Ascending aorta (tissue), 2 donors: ENCODE data around the gene STAG2. TPM values are rescaled to one million over a fixed set of nuclear protein-coding genes. Genes with fewer than 3 reads are reported as not detected.

ENCODE experiments used
- DNase-seq, 2 donors: peaks; one replicate each; pipeline ENCODE4 v3.0.0-alpha.2; 2019; ENCODE audit warnings: low spot score in 2 of 2
- H3K27ac ChIP-seq, 2 donors: fragments of 200-600 bp; sonication (generic); one replicate each; pipeline ENCODE4 v1.5.1; 2016 to 2017; ENCODE audit warnings: mild to moderate bottlenecking in 1 of 2
- H3K27me3 ChIP-seq: fragments of 200-600 bp; sonication (generic); one replicate; pipeline ENCODE4 v1.5.1; 2017
- H3K36me3 ChIP-seq, 2 donors: fragments of 200-600 bp; sonication (generic); one replicate each; pipeline ENCODE4 v1.5.1; 2016
- H3K4me1 ChIP-seq, 2 donors: fragments of 200-600 bp; sonication (generic); one replicate each; pipeline ENCODE4 v1.5.1; 2016 to 2017; ENCODE audit warnings: mild to moderate bottlenecking in 1 of 2
- H3K4me3 ChIP-seq, 2 donors: fragments of 200-600 bp; sonication (generic); one replicate each; pipeline ENCODE4 v1.5.1; 2016 to 2017; ENCODE audit warnings: mild to moderate bottlenecking in 1 of 2
- H3K9me3 ChIP-seq, 2 donors: fragments of 200-600 bp; sonication (generic); one replicate each; pipeline ENCODE4 v1.5.1; 2016
- intact Hi-C: fragments of 100-400 bp; cut with DNase I; formaldehyde crosslinking; loops from one replicate; pipeline ENCODE4 v1.15.1; 2023
- total RNA-seq: library from RNA; depleted of rRNA; stranded (reverse); fragments of >200 nt; gene quantifications from one replicate; pipeline ENCODE4 v1.1.0, GENCODE V29; 2016
- TF ChIP-seq, protein P1 (sequence below), 3 experiments: fragments of 200-600 bp in 2 of 3; fragments of 450-650 bp in 1 of 3; sonication (generic) in 2 of 3; IDR thresholded peaks; one replicate each; pipeline ENCODE4 v1.5.1; 2016 to 2019; ENCODE audit warnings: antibody characterized with exemption in 3 of 3, mild to moderate bottlenecking in 1 of 3, moderate library complexity in 1 of 3

Gene STAG2
- total RNA-seq, 1 donor from 2014 or later, result 22.7 TPM

DNA sequence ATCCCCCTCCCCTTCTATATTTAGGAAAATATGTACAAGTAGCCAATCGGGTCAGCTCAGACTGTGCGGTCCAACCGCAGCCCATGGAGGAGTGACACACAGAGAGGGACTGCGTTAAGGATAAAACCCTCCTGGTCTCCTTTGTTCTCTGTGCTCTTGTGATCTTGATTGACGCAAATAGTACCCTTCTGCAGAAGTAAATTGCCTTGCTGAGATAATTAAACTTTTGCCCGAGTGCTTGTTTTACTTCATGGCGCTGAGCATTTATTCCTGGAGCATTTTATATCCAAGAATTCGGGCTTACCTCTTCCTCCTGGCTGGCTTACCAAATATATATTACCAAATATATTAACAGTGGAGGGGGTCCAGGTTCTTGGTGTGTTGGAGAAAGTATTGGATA is 184.2 kb downstream of the STAG2 start:
- Histone ChIP-seq H3K36me3 (no peaks in the 10 kb centered on the region), H3K9me3 (peaks cover 0 to 7% of the 10 kb centered on the region in 2 donors), H3K27ac (no peak overlapping the region), H3K4me3 (no peak overlapping the region), H3K27me3 (no peaks in the 10 kb centered on the region), H3K4me1 (no peaks in the 10 kb centered on the region)
- TF ChIP-seq, protein P1, sequence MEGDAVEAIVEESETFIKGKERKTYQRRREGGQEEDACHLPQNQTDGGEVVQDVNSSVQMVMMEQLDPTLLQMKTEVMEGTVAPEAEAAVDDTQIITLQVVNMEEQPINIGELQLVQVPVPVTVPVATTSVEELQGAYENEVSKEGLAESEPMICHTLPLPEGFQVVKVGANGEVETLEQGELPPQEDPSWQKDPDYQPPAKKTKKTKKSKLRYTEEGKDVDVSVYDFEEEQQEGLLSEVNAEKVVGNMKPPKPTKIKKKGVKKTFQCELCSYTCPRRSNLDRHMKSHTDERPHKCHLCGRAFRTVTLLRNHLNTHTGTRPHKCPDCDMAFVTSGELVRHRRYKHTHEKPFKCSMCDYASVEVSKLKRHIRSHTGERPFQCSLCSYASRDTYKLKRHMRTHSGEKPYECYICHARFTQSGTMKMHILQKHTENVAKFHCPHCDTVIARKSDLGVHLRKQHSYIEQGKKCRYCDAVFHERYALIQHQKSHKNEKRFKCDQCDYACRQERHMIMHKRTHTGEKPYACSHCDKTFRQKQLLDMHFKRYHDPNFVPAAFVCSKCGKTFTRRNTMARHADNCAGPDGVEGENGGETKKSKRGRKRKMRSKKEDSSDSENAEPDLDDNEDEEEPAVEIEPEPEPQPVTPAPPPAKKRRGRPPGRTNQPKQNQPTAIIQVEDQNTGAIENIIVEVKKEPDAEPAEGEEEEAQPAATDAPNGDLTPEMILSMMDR (IDR thresholded peaks at IDR 0.05), result no peak
- no peak for DNase-seq
- intact Hi-C loops, result no loop called here

DNA sequence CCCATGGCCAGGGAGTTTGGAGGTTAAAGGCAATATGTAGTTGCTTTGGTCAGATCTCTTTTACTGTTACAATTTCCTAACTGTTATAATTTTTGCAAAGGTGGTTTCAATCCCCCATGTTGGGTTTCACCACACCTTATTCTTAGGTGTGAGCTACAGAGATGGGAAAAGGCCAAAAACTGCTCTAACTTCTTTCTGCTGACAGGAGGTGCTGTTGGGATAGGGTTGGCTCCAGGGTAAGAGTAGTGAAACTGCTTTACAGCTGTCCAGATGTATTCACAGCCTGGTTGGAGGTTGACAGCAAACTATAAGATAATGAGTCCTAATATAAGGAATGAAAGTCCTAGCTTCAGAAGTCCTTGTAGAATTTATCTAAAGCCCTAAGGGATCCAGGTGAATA is 189.7 kb downstream of the STAG2 start:
- Histone ChIP-seq H3K4me3 (no peak overlapping the region), H3K27ac (no peak overlapping the region), H3K9me3 (peaks cover 0 to 7% of the 10 kb centered on the region in 2 donors), H3K4me1 (no peaks in the 10 kb centered on the region), H3K27me3 (no peaks in the 10 kb centered on the region), H3K36me3 (no peaks in the 10 kb centered on the region)
- TF ChIP-seq, protein P1 (IDR thresholded peaks at IDR 0.05), result no peak
- intact Hi-C loops, result no loop called here
- no peak for DNase-seq

Other genes starting within 250 kb of the STAG2 start
- gene THOC2, start 228.7 kb upstream of the STAG2 start, total RNA-seq, result 33.5 TPM
- 22.9 TPM for gene XIAP, start 101.7 kb upstream of the STAG2 start, total RNA-seq